Measurements from ENCODE around the gene CLIC4. TPM values are rescaled to one million over a fixed set of nuclear protein-coding genes. Genes with fewer than 3 reads are reported as not detected.
"Not testable (repeated sequence)": the region's sequence is repeated elsewhere in the genome, so short reads cannot be mapped to it uniquely, and the experiment has no call there.

The CLIC4 gene
- total and polyA plus RNA-seq, 4 experiments from 2014 or later, result 0.62 to 3.8 (median 2.4) TPM

DNA sequence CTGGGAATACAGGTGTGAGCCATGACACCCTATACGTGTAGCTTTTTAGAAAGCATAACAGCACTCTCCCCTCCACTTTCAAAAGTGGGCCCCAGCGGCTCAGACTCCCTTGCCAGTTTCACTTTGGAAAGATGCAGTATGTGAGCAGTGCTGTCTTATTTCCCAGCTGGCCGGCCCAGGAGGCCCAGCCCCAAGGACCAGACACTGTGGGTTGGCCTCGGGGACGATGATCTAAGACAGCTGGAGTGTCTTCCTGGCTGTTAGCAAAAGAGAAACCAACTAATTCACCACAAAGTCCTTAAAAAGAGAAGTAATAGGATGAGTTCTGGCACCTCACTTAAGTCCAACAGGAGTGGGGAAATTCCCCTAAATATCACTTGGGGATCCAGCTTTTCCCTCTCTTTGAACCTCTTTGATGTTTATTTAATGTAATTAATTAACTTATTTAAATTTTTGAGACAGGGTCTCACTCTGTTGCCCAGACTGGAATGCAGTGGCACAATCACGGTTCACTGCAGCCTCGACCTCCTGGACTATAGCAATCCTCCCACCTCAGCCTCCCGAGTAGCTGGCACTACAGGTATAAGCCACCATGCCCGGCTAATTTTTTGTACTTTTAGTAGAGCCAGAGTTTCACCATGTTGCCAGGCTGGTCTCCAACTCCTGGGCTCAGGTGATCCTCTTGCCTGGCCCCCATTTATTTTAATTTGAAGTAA lies 17.6 kb upstream of the CLIC4 start:
- H3K27ac Mint-ChIP-seq, result peak overlapping the region in 1 of 7 donors; percentile 35

DNA sequence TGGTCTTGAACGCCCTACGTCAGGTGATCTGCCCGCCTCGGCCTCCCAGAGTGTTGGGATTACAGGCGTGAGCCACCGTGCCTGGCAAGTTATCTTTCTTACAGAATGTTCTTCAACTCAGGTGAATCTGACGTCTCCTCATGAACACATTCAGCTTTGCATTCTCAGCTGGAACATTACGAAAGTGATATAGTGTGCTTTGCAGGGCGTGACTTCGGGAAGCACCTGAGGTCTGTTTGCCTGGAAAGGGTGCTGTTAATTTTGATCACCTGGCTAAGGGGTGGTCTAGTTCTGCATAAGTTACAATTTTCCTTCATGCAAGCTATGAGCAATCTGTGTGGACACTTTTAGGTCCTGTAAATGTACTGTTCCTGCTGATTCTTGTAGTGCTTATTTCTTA lies 16.3 kb upstream of the CLIC4 start:
- Mint-ChIP-seq H3K9me3 (no peaks in the 10 kb centered on the region), H3K36me3 (no peaks in the 10 kb centered on the region), H3K27ac (no peak overlapping the region), H3K27me3 (peaks cover 0 to 3% of the 10 kb centered on the region in 2 donors), H3K4me1 (peaks cover 2 to 8% (median 5%) of the 10 kb centered on the region in 4 donors), H3K4me3 (no peak overlapping the region)
- H3K36me3 ChIP-seq (ENCODE audit: insufficient read depth, low read length), result no peaks in the 10 kb centered on the region
- no peak for DNase-seq
- H3K27ac ChIP-seq (ENCODE audit: low read depth, low read length), result no peak overlapping the region
- intact Hi-C loops (cut with micrococcal nuclease), result no loop called here
- no peaks in the 10 kb centered on the region for H3K4me1 ChIP-seq (ENCODE audit: insufficient read depth, low read length)
- ChIA-PET CTCF (ENCODE audit: partially characterized antibody) (no interaction called here), POLR2A (ENCODE audit: partially characterized antibody) (no interaction called here)
- H3K9me3 ChIP-seq (ENCODE audit: control insufficient read depth in 1 of 2, low read length in 2 of 2), result no peaks in the 10 kb centered on the region
- no peaks in the 10 kb centered on the region for H3K27me3 ChIP-seq (ENCODE audit: insufficient read depth, low read length)
- no peak overlapping the region for H3K4me3 ChIP-seq (ENCODE audit: low read length in 2 of 2)

More for the DNA sequence above, 17.6 kb upstream of the CLIC4 start:
- Mint-ChIP-seq H3K9me3 (no peaks in the 10 kb centered on the region), H3K4me3 (peak overlapping the region in 4 of 8 donors; percentile 20 to 36 (median 34)), H3K27me3 (peaks cover 0 to 3% of the 10 kb centered on the region in 2 donors), H3K36me3 (no peaks in the 10 kb centered on the region), H3K4me1 (peaks cover 2 to 9% (median 6%) of the 10 kb centered on the region in 4 donors)
- H3K27ac ChIP-seq (ENCODE audit: low read depth, low read length), result no peak overlapping the region
- intact Hi-C loops (cut with micrococcal nuclease), result no loop called here
- H3K4me3 ChIP-seq (ENCODE audit: low read length in 2 of 2), result no peak overlapping the region
- no peaks in the 10 kb centered on the region for H3K4me1 ChIP-seq (ENCODE audit: insufficient read depth, low read length)
- no peaks in the 10 kb centered on the region for H3K27me3 ChIP-seq (ENCODE audit: insufficient read depth, low read length)
- CTCF ChIA-PET (ENCODE audit: partially characterized antibody), result no interaction called here
- H3K36me3 ChIP-seq (ENCODE audit: insufficient read depth, low read length), result no peaks in the 10 kb centered on the region
- H3K9me3 ChIP-seq (ENCODE audit: control insufficient read depth in 1 of 2, low read length in 2 of 2), result no peaks in the 10 kb centered on the region
- POLR2A ChIA-PET (ENCODE audit: partially characterized antibody), result no interaction called here
- DNase-seq, result no peak

DNA sequence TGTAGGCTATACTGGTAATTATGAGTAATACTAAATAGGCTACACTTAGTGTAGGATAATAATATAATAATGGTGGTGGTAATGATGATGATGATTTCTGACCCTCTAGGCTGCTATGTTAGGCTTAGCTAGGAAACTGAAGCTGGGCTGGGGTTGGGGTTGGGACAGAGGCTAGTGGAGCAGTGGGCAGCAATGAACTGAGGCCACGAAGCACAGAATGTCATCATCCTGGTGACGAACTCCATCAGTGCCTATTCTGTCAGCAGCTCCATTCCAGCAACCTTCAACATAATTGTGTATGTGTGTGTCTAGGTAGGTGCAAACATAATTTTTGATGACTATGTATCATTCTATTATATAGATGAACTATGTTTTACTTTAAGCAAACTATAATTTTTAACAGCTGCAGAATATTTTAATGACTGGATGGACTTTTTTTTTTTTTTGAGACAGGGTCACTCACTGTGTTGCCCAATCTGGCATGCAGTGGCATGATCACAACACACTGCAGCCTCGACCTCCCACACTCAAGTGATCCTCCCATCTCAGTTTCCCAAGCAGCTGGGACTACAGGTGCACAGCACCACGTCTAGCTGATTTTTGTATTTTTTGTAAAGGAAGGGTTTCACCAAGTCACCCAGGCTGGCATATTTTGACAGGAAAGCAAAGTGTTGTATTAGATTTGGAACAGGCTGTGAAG lies 12.9 kb upstream of the CLIC4 start:
- no peak overlapping the region for H3K4me3 Mint-ChIP-seq
- no peaks in the 10 kb centered on the region for H3K4me1 ChIP-seq (ENCODE audit: insufficient read depth, low read length)
- H3K27me3 ChIP-seq (ENCODE audit: insufficient read depth, low read length), result no peaks in the 10 kb centered on the region
- no peaks in the 10 kb centered on the region for H3K36me3 ChIP-seq (ENCODE audit: insufficient read depth, low read length)
- no peak for DNase-seq
- intact Hi-C loops (cut with micrococcal nuclease), result no loop called here
- H3K36me3 Mint-ChIP-seq, result no peaks in the 10 kb centered on the region
- H3K27ac ChIP-seq (ENCODE audit: low read depth, low read length), result no peak overlapping the region
- H3K9me3 ChIP-seq (ENCODE audit: control insufficient read depth in 1 of 2, low read length in 2 of 2), result no peaks in the 10 kb centered on the region
- CTCF ChIA-PET (ENCODE audit: partially characterized antibody), result interaction anchor here (0.8 to 1.4 kb wide), 4 partner anchors 12 to 305 kb away, joined by 3 to 4 read pairs (median 3); no protein-coding TSS in a partner anchor
- peaks cover 2 to 7% (median 3%) of the 10 kb centered on the region in 4 donors for H3K4me1 Mint-ChIP-seq
- H3K27me3 Mint-ChIP-seq, result no peaks in the 10 kb centered on the region
- no peak overlapping the region for H3K27ac Mint-ChIP-seq
- no peaks in the 10 kb centered on the region for H3K9me3 Mint-ChIP-seq
- no peak overlapping the region for H3K4me3 ChIP-seq (ENCODE audit: low read length in 2 of 2)
- POLR2A ChIA-PET (ENCODE audit: partially characterized antibody), result no interaction called here

DNA sequence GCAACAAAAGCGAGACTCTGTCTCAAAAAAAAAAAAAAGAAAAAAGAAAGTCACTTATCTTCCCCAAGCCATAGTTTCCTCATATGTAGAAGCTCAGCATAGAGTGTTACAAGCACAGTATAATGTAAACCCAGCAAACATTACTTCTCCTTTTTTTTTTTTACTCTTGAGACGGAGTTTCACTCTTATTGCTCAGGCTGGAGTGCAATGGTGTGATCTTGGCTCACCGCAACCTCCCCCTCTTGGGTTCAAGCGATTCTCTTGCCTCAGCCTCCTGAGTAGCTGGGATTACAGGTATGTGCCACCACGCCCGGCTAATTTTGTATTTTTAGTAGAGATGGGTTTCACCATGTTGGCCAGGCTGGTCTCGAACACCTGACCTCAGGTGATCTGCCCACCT lies 11.9 kb upstream of the CLIC4 start:
- H3K27ac Mint-ChIP-seq; H3K4me3 Mint-ChIP-seq; H3K36me3 Mint-ChIP-seq; H3K9me3 ChIP-seq (ENCODE audit: control insufficient read depth in 1 of 2, low read length in 2 of 2); H3K27ac ChIP-seq (ENCODE audit: low read depth, low read length); H3K4me1 ChIP-seq (ENCODE audit: insufficient read depth, low read length); POLR2A ChIA-PET (ENCODE audit: partially characterized antibody); H3K36me3 ChIP-seq (ENCODE audit: insufficient read depth, low read length); H3K4me1 Mint-ChIP-seq; intact Hi-C loops (cut with micrococcal nuclease); DNase-seq; H3K27me3 ChIP-seq (ENCODE audit: insufficient read depth, low read length); H3K4me3 ChIP-seq (ENCODE audit: low read length in 2 of 2); H3K9me3 Mint-ChIP-seq; H3K27me3 Mint-ChIP-seq: not testable (repeated sequence)
- CTCF ChIA-PET (ENCODE audit: partially characterized antibody), result interaction anchor here (1.4 kb wide), 1 partner anchor 97 kb away, joined by 3 read pairs; no protein-coding TSS in a partner anchor

DNA sequence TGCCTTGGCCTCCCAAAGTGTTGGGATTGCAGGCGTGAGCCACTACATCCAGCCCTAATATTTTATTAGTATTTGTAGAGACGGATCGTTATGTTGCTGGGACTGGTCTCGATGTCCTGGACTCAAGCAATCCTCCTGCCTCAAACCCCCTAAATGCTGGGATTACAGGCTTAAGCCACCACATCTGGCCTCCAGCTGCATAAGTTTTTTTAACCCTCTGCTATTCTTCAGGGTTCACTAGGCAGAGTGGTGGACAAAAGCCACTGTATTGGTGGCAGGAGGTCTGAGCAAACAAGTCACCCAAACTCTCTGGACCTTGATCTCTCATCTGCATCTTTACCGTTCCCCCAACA lies 10.1 kb upstream of the CLIC4 start:
- ChIA-PET POLR2A (ENCODE audit: partially characterized antibody) (no interaction called here), CTCF (ENCODE audit: partially characterized antibody) (no interaction called here)
- H3K9me3 Mint-ChIP-seq, result no peaks in the 10 kb centered on the region
- H3K27me3 Mint-ChIP-seq, result no peaks in the 10 kb centered on the region
- H3K4me1 Mint-ChIP-seq, result no peaks in the 10 kb centered on the region
- Histone ChIP-seq H3K4me3 (ENCODE audit: low read length in 2 of 2) (no peak overlapping the region), H3K27ac (ENCODE audit: low read depth, low read length) (no peak overlapping the region), H3K9me3 (ENCODE audit: control insufficient read depth in 1 of 2, low read length in 2 of 2) (no peaks in the 10 kb centered on the region), H3K27me3 (ENCODE audit: insufficient read depth, low read length) (no peaks in the 10 kb centered on the region), H3K36me3 (ENCODE audit: insufficient read depth, low read length) (no peaks in the 10 kb centered on the region), H3K4me1 (ENCODE audit: insufficient read depth, low read length) (no peaks in the 10 kb centered on the region)
- H3K36me3 Mint-ChIP-seq, result no peaks in the 10 kb centered on the region
- intact Hi-C loops (cut with micrococcal nuclease), result no loop called here
- no peak overlapping the region for H3K4me3 Mint-ChIP-seq
- H3K27ac Mint-ChIP-seq, result peak overlapping the region in 1 of 7 donors; percentile 26
- no peak for DNase-seq

DNA sequence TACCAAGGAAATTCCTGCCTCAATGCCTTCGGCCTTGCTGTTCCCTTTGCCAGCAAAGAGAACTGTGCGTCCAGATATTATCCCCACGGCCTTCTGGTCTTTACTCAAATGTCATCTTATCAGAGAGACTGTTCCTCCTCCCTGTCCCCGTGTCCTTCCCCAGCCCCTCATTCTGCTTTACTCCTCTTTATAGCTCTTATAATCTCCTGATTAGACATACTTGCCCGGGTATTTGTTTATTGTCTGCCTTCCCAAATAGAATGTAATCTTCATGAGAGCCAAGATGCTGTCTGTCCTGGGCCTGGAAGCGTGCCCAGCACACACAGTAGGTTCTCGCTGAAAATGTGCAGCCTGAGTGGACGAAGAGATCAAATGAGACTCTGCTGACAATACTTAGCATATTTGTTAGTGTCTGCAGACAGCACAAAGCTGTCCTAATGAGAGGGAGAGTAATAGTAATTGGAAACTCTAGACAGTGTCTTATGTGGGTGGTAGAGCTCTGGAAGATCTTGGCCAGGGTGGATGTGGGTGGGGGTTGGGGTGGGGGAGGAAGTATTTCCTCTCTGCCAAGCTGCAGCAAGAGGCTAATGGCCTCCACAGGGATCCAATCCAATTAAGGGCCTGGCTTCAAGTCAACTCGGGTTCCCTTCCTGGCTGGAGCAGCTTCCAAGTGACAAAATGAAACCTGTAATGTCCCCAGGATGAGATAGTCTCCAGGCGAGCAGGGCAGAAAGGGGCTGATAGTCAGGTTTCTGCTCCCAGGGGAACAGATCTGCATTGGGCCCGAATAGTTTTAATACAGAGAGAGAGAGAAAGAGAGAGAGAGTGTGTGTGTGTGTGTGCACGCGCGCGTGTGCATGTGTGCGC lies 9.5 kb upstream of the CLIC4 start:
- Histone ChIP-seq H3K9me3 (ENCODE audit: control insufficient read depth in 1 of 2, low read length in 2 of 2) (no peaks in the 10 kb centered on the region), H3K27me3 (ENCODE audit: insufficient read depth, low read length) (no peaks in the 10 kb centered on the region), H3K27ac (ENCODE audit: low read depth, low read length) (no peak overlapping the region), H3K36me3 (ENCODE audit: insufficient read depth, low read length) (no peaks in the 10 kb centered on the region), H3K4me1 (ENCODE audit: insufficient read depth, low read length) (no peaks in the 10 kb centered on the region), H3K4me3 (ENCODE audit: low read length in 2 of 2) (no peak overlapping the region)
- Mint-ChIP-seq H3K27me3 (no peaks in the 10 kb centered on the region), H3K9me3 (no peaks in the 10 kb centered on the region), H3K36me3 (no peaks in the 10 kb centered on the region), H3K27ac (peak overlapping the region in 2 of 7 donors; percentile 26 to 56), H3K4me3 (no peak overlapping the region), H3K4me1 (no peaks in the 10 kb centered on the region)
- ChIA-PET POLR2A (ENCODE audit: partially characterized antibody) (interaction anchor here (1.1 kb wide), 1 partner anchor 10 kb away, joined by 3 read pairs; no protein-coding TSS in a partner anchor), CTCF (ENCODE audit: partially characterized antibody) (no interaction called here)
- no peak for DNase-seq
- intact Hi-C loops (cut with micrococcal nuclease), result no loop called here

All from CD4-positive, alpha-beta memory T cell (primary cell).